ENCODE data around the gene CEBPG. TPM values are rescaled to one million over a fixed set of nuclear protein-coding genes. Genes with fewer than 3 reads are reported as not detected.

Gene CEBPG
- total and polyA plus RNA-seq, 7 experiments from 2014 or later, result 7.8 to 22.4 (median 17.7) TPM

GRCh38 chr19:33343301-33343700, 30.2 kb upstream of the CEBPG start:
- Mint-ChIP-seq H3K4me3 (no peak overlapping the region), H3K36me3 (no peaks in the 10 kb centered on the region), H3K4me1 (peaks cover 0 to 6% (median 0%) of the 10 kb centered on the region in 7 donors), H3K27me3 (peaks cover 44 to 73% (median 64%) of the 10 kb centered on the region in 5 donors), H3K27ac (no peak overlapping the region), H3K9me3 (peaks cover 0 to 3% (median 0%) of the 10 kb centered on the region in 11 donors)
- ChIA-PET POLR2A (no interaction called here), CTCF (no interaction called here)
- ATAC-seq (no peak), DNase-seq (no peak)
- H3K9me3 ChIP-seq (ENCODE audit: control insufficient read depth in 2 of 3, low read length in 3 of 3), result no peaks in the 10 kb centered on the region
- H3K36me3 ChIP-seq (ENCODE audit: control insufficient read depth in 2 of 3, insufficient read depth in 3 of 3, low read length in 3 of 3), result no peaks in the 10 kb centered on the region
- no peak overlapping the region for H3K4me3 ChIP-seq (ENCODE audit: low read length)
- no peak overlapping the region for H3K27ac ChIP-seq (ENCODE audit: low read depth, low read length)
- no peaks in the 10 kb centered on the region for H3K4me1 ChIP-seq (ENCODE audit: control insufficient read depth in 2 of 2, insufficient read depth in 2 of 2, low read length in 2 of 2)
- intact Hi-C loops (cut with micrococcal nuclease), result no loop called here
- H3K27me3 ChIP-seq (ENCODE audit: control insufficient read depth in 2 of 2, insufficient read depth in 2 of 2, low read length in 2 of 2), result peaks cover 0 to 2% of the 10 kb centered on the region in 2 donors

- Histone ChIP-seq H3K4me1 (ENCODE audit: control insufficient read depth in 2 of 2, insufficient read depth in 2 of 2, low read length in 2 of 2) (no peaks in the 10 kb centered on the region), H3K4me3 (ENCODE audit: low read length) (no peak overlapping the region), H3K27me3 (ENCODE audit: control insufficient read depth in 2 of 2, insufficient read depth in 2 of 2, low read length in 2 of 2) (peaks cover 0 to 2% of the 10 kb centered on the region in 2 donors), H3K36me3 (ENCODE audit: control insufficient read depth in 2 of 3, insufficient read depth in 3 of 3, low read length in 3 of 3) (no peaks in the 10 kb centered on the region), H3K27ac (ENCODE audit: low read depth, low read length) (no peak overlapping the region), H3K9me3 (ENCODE audit: control insufficient read depth in 2 of 3, low read length in 3 of 3) (no peaks in the 10 kb centered on the region)
- Mint-ChIP-seq H3K4me1 (peaks cover 0 to 2% (median 0%) of the 10 kb centered on the region in 7 donors), H3K36me3 (no peaks in the 10 kb centered on the region), H3K9me3 (peaks cover 0 to 1% (median 0%) of the 10 kb centered on the region in 11 donors), H3K4me3 (no peak overlapping the region), H3K27me3 (peaks cover 40 to 76% (median 68%) of the 10 kb centered on the region in 5 donors), H3K27ac (no peak overlapping the region)
- ChIA-PET CTCF (interaction anchor here (0.5 kb wide), 1 partner anchor 15 kb away, joined by 5 read pairs; no protein-coding TSS in a partner anchor), POLR2A (no interaction called here)
- intact Hi-C loops (cut with micrococcal nuclease), result no loop called here
- DNase-seq (no peak), ATAC-seq (no peak)
Measured at GRCh38 chr19:33343859-33344572, 29.5 kb upstream of the CEBPG start.

- no peaks in the 10 kb centered on the region for H3K4me1 Mint-ChIP-seq
- POLR2A ChIA-PET, result no interaction called here
- no peak overlapping the region for H3K4me3 Mint-ChIP-seq
- Histone ChIP-seq H3K27ac (ENCODE audit: low read depth, low read length) (no peak overlapping the region), H3K27me3 (ENCODE audit: control insufficient read depth in 2 of 2, insufficient read depth in 2 of 2, low read length in 2 of 2) (peaks cover 0 to 2% of the 10 kb centered on the region in 2 donors), H3K9me3 (ENCODE audit: control insufficient read depth in 2 of 3, low read length in 3 of 3) (no peaks in the 10 kb centered on the region), H3K4me3 (ENCODE audit: low read length) (no peak overlapping the region), H3K36me3 (ENCODE audit: control insufficient read depth in 2 of 3, insufficient read depth in 3 of 3, low read length in 3 of 3) (no peaks in the 10 kb centered on the region), H3K4me1 (ENCODE audit: control insufficient read depth in 2 of 2, insufficient read depth in 2 of 2, low read length in 2 of 2) (no peaks in the 10 kb centered on the region)
- H3K36me3 Mint-ChIP-seq, result no peaks in the 10 kb centered on the region
- peaks cover 0 to 1% (median 0%) of the 10 kb centered on the region in 11 donors for H3K9me3 Mint-ChIP-seq
- intact Hi-C loops (cut with micrococcal nuclease), result no loop called here
- H3K27ac Mint-ChIP-seq, result no peak overlapping the region
- DNase-seq (no peak), ATAC-seq (no peak)
- CTCF ChIA-PET, result no interaction called here
- H3K27me3 Mint-ChIP-seq, result peaks cover 36 to 80% (median 65%) of the 10 kb centered on the region in 5 donors
Measured at GRCh38 chr19:33344573-33344925, 29.0 kb upstream of the CEBPG start.

- ATAC-seq (no peak), DNase-seq (no peak)
- no peak overlapping the region for H3K4me3 ChIP-seq (ENCODE audit: low read length)
- H3K9me3 Mint-ChIP-seq, result peaks cover 0 to 1% (median 0%) of the 10 kb centered on the region in 11 donors
- no peaks in the 10 kb centered on the region for H3K4me1 ChIP-seq (ENCODE audit: control insufficient read depth in 2 of 2, insufficient read depth in 2 of 2, low read length in 2 of 2)
- no peak overlapping the region for H3K27ac Mint-ChIP-seq
- peaks cover 0 to 2% of the 10 kb centered on the region in 2 donors for H3K27me3 ChIP-seq (ENCODE audit: control insufficient read depth in 2 of 2, insufficient read depth in 2 of 2, low read length in 2 of 2)
- CTCF ChIA-PET, result no interaction called here
- no peaks in the 10 kb centered on the region for H3K9me3 ChIP-seq (ENCODE audit: control insufficient read depth in 2 of 3, low read length in 3 of 3)
- peaks cover 36 to 82% (median 66%) of the 10 kb centered on the region in 5 donors for H3K27me3 Mint-ChIP-seq
- no peaks in the 10 kb centered on the region for H3K36me3 Mint-ChIP-seq
- POLR2A ChIA-PET, result no interaction called here
- H3K4me1 Mint-ChIP-seq, result no peaks in the 10 kb centered on the region
- intact Hi-C loops (cut with micrococcal nuclease), result no loop called here
- no peak overlapping the region for H3K27ac ChIP-seq (ENCODE audit: low read depth, low read length)
- H3K4me3 Mint-ChIP-seq, result no peak overlapping the region
- no peaks in the 10 kb centered on the region for H3K36me3 ChIP-seq (ENCODE audit: control insufficient read depth in 2 of 3, insufficient read depth in 3 of 3, low read length in 3 of 3)
Measured at GRCh38 chr19:33345163-33345562, 28.3 kb upstream of the CEBPG start.

GRCh38 chr19:33346665-33347064, 26.8 kb upstream of the CEBPG start:
- H3K9me3 ChIP-seq (ENCODE audit: control insufficient read depth in 2 of 3, low read length in 3 of 3), result no peaks in the 10 kb centered on the region
- no peaks in the 10 kb centered on the region for H3K36me3 ChIP-seq (ENCODE audit: control insufficient read depth in 2 of 3, insufficient read depth in 3 of 3, low read length in 3 of 3)
- H3K27me3 ChIP-seq (ENCODE audit: control insufficient read depth in 2 of 2, insufficient read depth in 2 of 2, low read length in 2 of 2), result peaks cover 0 to 2% of the 10 kb centered on the region in 2 donors
- H3K27ac Mint-ChIP-seq, result no peak overlapping the region
- intact Hi-C loops (cut with micrococcal nuclease), result no loop called here
- DNase-seq (no peak), ATAC-seq (no peak)
- peaks cover 28 to 74% (median 54%) of the 10 kb centered on the region in 5 donors for H3K27me3 Mint-ChIP-seq
- H3K36me3 Mint-ChIP-seq, result no peaks in the 10 kb centered on the region
- no peak overlapping the region for H3K4me3 ChIP-seq (ENCODE audit: low read length)
- ChIA-PET CTCF (interaction anchor here (0.6 kb wide), 1 partner anchor 16 kb away, joined by 4 read pairs; no protein-coding TSS in a partner anchor), POLR2A (no interaction called here)
- no peaks in the 10 kb centered on the region for H3K4me1 Mint-ChIP-seq
- H3K4me3 Mint-ChIP-seq, result no peak overlapping the region
- peaks cover 0 to 1% (median 0%) of the 10 kb centered on the region in 11 donors for H3K9me3 Mint-ChIP-seq
- no peaks in the 10 kb centered on the region for H3K4me1 ChIP-seq (ENCODE audit: control insufficient read depth in 2 of 2, insufficient read depth in 2 of 2, low read length in 2 of 2)
- no peak overlapping the region for H3K27ac ChIP-seq (ENCODE audit: low read depth, low read length)

- Histone ChIP-seq H3K4me3 (ENCODE audit: low read length) (no peak overlapping the region), H3K4me1 (ENCODE audit: control insufficient read depth in 2 of 2, insufficient read depth in 2 of 2, low read length in 2 of 2) (no peaks in the 10 kb centered on the region), H3K9me3 (ENCODE audit: control insufficient read depth in 2 of 3, low read length in 3 of 3) (no peaks in the 10 kb centered on the region), H3K27ac (ENCODE audit: low read depth, low read length) (no peak overlapping the region), H3K36me3 (ENCODE audit: control insufficient read depth in 2 of 3, insufficient read depth in 3 of 3, low read length in 3 of 3) (no peaks in the 10 kb centered on the region), H3K27me3 (ENCODE audit: control insufficient read depth in 2 of 2, insufficient read depth in 2 of 2, low read length in 2 of 2) (peaks cover 0 to 2% of the 10 kb centered on the region in 2 donors)
- ChIA-PET POLR2A (no interaction called here), CTCF (no interaction called here)
- intact Hi-C loops (cut with micrococcal nuclease), result no loop called here
- no peak overlapping the region for H3K27ac Mint-ChIP-seq
- H3K9me3 Mint-ChIP-seq, result no peaks in the 10 kb centered on the region
- ATAC-seq (no peak), DNase-seq (no peak)
- peaks cover 26 to 69% (median 50%) of the 10 kb centered on the region in 5 donors for H3K27me3 Mint-ChIP-seq
- no peaks in the 10 kb centered on the region for H3K36me3 Mint-ChIP-seq
- no peaks in the 10 kb centered on the region for H3K4me1 Mint-ChIP-seq
- H3K4me3 Mint-ChIP-seq, result no peak overlapping the region
Measured at GRCh38 chr19:33347300-33347699, 26.2 kb upstream of the CEBPG start.

Data from naive thymus-derived CD4-positive, alpha-beta T cell (primary cell).